H1 (cell line): ENCODE data around the gene ARHGEF10L. TPM values are rescaled to one million over a fixed set of nuclear protein-coding genes. Genes with fewer than 3 reads are reported as not detected.

Source experiments
- CTCF ChIA-PET: fragments of 300-600 bp; sonication (Branson Sonifier 250); formaldehyde crosslinking; loops from one replicate; lab custom pipeline; 2021; ENCODE audit not compliant: partially characterized antibody; lab: Charles Lee
- POLR2A ChIA-PET: fragments of 300-600 bp; sonication (Branson Sonifier 250); formaldehyde crosslinking; loops from one replicate; lab custom pipeline; 2021; ENCODE audit warnings: inconsistent platforms; ENCODE audit not compliant: partially characterized antibody; lab: Charles Lee
- DNase-seq, 2 experiments: peaks; one replicate each; pipeline versions ENCODE4 v3.0.0 to v3.0.0-alpha.2; 2010 to 2022; ENCODE audit warnings: low spot score in 2 of 2, low read depth in 1 of 2, mixed read lengths in 1 of 2
- FAIRE-seq: peaks from 2 replicates; lab custom pipeline; 2011; peaks lifted over from hg19 to GRCh38; lab: Jason Lieb, UNC
- H2AFZ ChIP-seq: 2 replicates; pipeline ENCODE4 v1.8.1; 2012; ENCODE audit warnings: low read length, inconsistent platforms
- H2AK5ac ChIP-seq: 2 replicates; pipeline ENCODE4 v1.6.1; 2013; ENCODE audit warnings: low read depth, low read length
- H2BK120ac ChIP-seq: replicated peaks from 2 replicates; pipeline ENCODE3; 2013; ENCODE audit warnings: low read depth, low read length, inconsistent platforms
- H2BK12ac ChIP-seq: 2 replicates; pipeline ENCODE4 v1.6.1; 2013; ENCODE audit warnings: low read depth, low read length
- H2BK15ac ChIP-seq: 2 replicates; pipeline ENCODE4 v1.6.1; 2013; ENCODE audit warnings: low read length
- H2BK20ac ChIP-seq: 2 replicates; pipeline ENCODE4 v1.6.1; 2013; ENCODE audit warnings: low read length
- H2BK5ac ChIP-seq: 2 replicates; pipeline ENCODE4 v1.6.1; 2013; ENCODE audit warnings: low read depth, low read length
- H3K14ac ChIP-seq: 2 replicates; pipeline ENCODE4 v1.6.1; 2013; ENCODE audit warnings: inconsistent platforms; ENCODE audit not compliant: insufficient read length
- H3K18ac ChIP-seq: 2 replicates; pipeline ENCODE4 v1.6.1; 2013; ENCODE audit warnings: low read length; ENCODE audit errors: extremely low read depth
- H3K23ac ChIP-seq: 2 replicates; pipeline ENCODE4 v1.6.1; 2013; ENCODE audit warnings: inconsistent platforms; ENCODE audit not compliant: insufficient read length
- H3K23me2 ChIP-seq: 2 replicates; pipeline ENCODE4 v1.6.1; 2013; ENCODE audit warnings: low read depth, low read length
- H3K27ac ChIP-seq: 2 replicates; pipeline ENCODE4 v1.6.1; 2011; ENCODE audit warnings: low read depth, low read length, inconsistent platforms
- H3K27me3 ChIP-seq, 4 experiments: replicated peaks in 1 of 4; 1 replicate in 1 of 4; 2 replicates in 3 of 4; pipeline versions ENCODE4 v1.6.1 to v1.8.1; 2011 to 2013; ENCODE audit warnings: low read length in 3 of 4, mild to moderate bottlenecking in 3 of 4, inconsistent platforms in 2 of 4, mixed read lengths in 2 of 4, moderate library complexity in 1 of 4; ENCODE audit not compliant: control insufficient read depth in 3 of 4, insufficient read depth in 3 of 4; ENCODE audit errors: extremely low read depth in 1 of 4
- H3K36me3 ChIP-seq, 4 experiments: 2 replicates each; pipeline versions ENCODE4 v1.6.1 to v1.8.1; 2011 to 2013; ENCODE audit warnings: mild to moderate bottlenecking in 4 of 4, low read length in 3 of 4, moderate library complexity in 2 of 4, control low read depth in 1 of 4, inconsistent platforms in 1 of 4; ENCODE audit not compliant: insufficient read depth in 4 of 4, control insufficient read depth in 2 of 4
- H3K4ac ChIP-seq: replicated peaks from 2 replicates; pipeline ENCODE3; 2013; ENCODE audit warnings: low read length, low read depth, mixed read lengths, inconsistent platforms; ENCODE audit not compliant: insufficient read length
- H3K4me1 ChIP-seq, 4 experiments: replicated peaks in 1 of 4; 1 replicate in 1 of 4; 2 replicates in 3 of 4; pipeline versions ENCODE4 v1.6.1 to v1.8.1; 2011 to 2013; ENCODE audit warnings: low read length in 3 of 4, inconsistent platforms in 2 of 4, mixed read lengths in 1 of 4; ENCODE audit not compliant: insufficient read depth in 4 of 4, control insufficient read depth in 3 of 4
- H3K4me2 ChIP-seq, 2 experiments: 2 replicates each; pipeline versions ENCODE4 v1.6.1 to v1.8.1; 2011 to 2013; ENCODE audit warnings: low read depth in 2 of 2, low read length in 2 of 2, control low read depth in 1 of 2, inconsistent platforms in 1 of 2, mild to moderate bottlenecking in 1 of 2; ENCODE audit not compliant: insufficient read depth in 1 of 2
- H3K4me3 ChIP-seq, 4 experiments: fragments of 200-600, 300-600 bp in 1 of 4; sonication (generic), shearing (Covaris generic), sonication (Bioruptor Twin) in 1 of 4; 2 replicates each; pipeline versions ENCODE4 v1.5.1 to v1.8.1; 2011 to 2016; ENCODE audit warnings: low read length in 4 of 4, low read depth in 3 of 4, control low read depth in 2 of 4, inconsistent platforms in 2 of 4, mild to moderate bottlenecking in 2 of 4, mixed read lengths in 1 of 4, moderate library complexity in 1 of 4; ENCODE audit not compliant: insufficient read depth in 2 of 4; ENCODE audit errors: extremely low read depth in 1 of 4
- H3K56ac ChIP-seq: replicated peaks from 2 replicates; pipeline ENCODE3; 2013; ENCODE audit warnings: low read depth, mild to moderate bottlenecking, mixed read lengths, low read length, inconsistent platforms; ENCODE audit not compliant: insufficient read length
- H3K79me1 ChIP-seq: 2 replicates; pipeline ENCODE4 v1.6.1; 2013; ENCODE audit warnings: low read depth, low read length, control low read depth
- H3K79me2 ChIP-seq, 2 experiments: 2 replicates each; pipeline versions ENCODE4 v1.6.1 to v1.8.1; 2012 to 2013; ENCODE audit warnings: low read length in 2 of 2, mild to moderate bottlenecking in 2 of 2, inconsistent platforms in 1 of 2; ENCODE audit not compliant: insufficient read depth in 2 of 2, control insufficient read depth in 1 of 2
- H3K9ac ChIP-seq, 4 experiments: replicated peaks in 1 of 4; 1 replicate in 1 of 4; 2 replicates in 3 of 4; pipeline versions ENCODE4 v1.6.1 to v1.8.1; 2011 to 2013; ENCODE audit warnings: low read depth in 3 of 4, low read length in 3 of 4, control low read depth in 2 of 4, mild to moderate bottlenecking in 2 of 4, moderate library complexity in 2 of 4, inconsistent platforms in 1 of 4; ENCODE audit errors: extremely low read depth in 1 of 4
- H3K9me3 ChIP-seq, 2 experiments: 2 replicates each; pipeline versions ENCODE4 v1.6.1 to v1.8.1; 2012 to 2013; ENCODE audit warnings: mild to moderate bottlenecking in 2 of 2, moderate library complexity in 2 of 2, control low read depth in 1 of 2, inconsistent platforms in 1 of 2, low read depth in 1 of 2, low read length in 1 of 2, mixed read lengths in 1 of 2; ENCODE audit not compliant: insufficient read depth in 2 of 2
- H4K20me1 ChIP-seq, 2 experiments: replicated peaks in 1 of 2; 2 replicates each; pipeline versions ENCODE3 to v1.8.1; 2011 to 2013; ENCODE audit warnings: inconsistent platforms in 2 of 2, low read length in 2 of 2, mild to moderate bottlenecking in 1 of 2; ENCODE audit not compliant: insufficient read depth in 2 of 2, control insufficient read depth in 1 of 2
- H4K5ac ChIP-seq: 2 replicates; pipeline ENCODE4 v1.6.1; 2013; ENCODE audit warnings: low read length, low read depth, mixed read lengths, inconsistent platforms; ENCODE audit not compliant: insufficient read length
- H4K8ac ChIP-seq: 2 replicates; pipeline ENCODE4 v1.8.0; 2013; ENCODE audit warnings: mild to moderate bottlenecking, moderate library complexity, low read length, inconsistent platforms; ENCODE audit not compliant: insufficient read depth; ENCODE audit errors: extremely low read depth
- H4K91ac ChIP-seq: replicated peaks from 2 replicates; pipeline ENCODE3; 2013; ENCODE audit warnings: low read length, mixed read lengths, inconsistent platforms; ENCODE audit not compliant: insufficient read length
- CBX8 ChIP-seq: fragments of 300-800, 300-1000 bp; sonication (generic); IDR thresholded peaks from 2 replicates; pipeline ENCODE4 v1.7.1; 2016; ENCODE audit warnings: low read depth, low read length, borderline replicate concordance
- CTBP2 ChIP-seq: IDR thresholded peaks from 2 replicates; pipeline ENCODE4 v1.7.0; 2011; ENCODE audit warnings: borderline replicate concordance, mild to moderate bottlenecking, moderate library complexity, mixed read lengths, low read length; ENCODE audit not compliant: insufficient read depth, insufficient read length
- EZH2 ChIP-seq: fragments of 200-600 bp; sonication (generic); IDR thresholded peaks from 2 replicates; pipeline ENCODE4 v1.7.1; 2012; ENCODE audit warnings: low read depth, mild to moderate bottlenecking, moderate library complexity, low read length, inconsistent platforms; ENCODE audit not compliant: severe bottlenecking
- GABPA ChIP-seq: IDR thresholded peaks from 2 replicates; pipeline ENCODE4 v1.6.1; 2011; ENCODE audit warnings: mild to moderate bottlenecking, low read length, moderate library complexity, borderline replicate concordance; ENCODE audit not compliant: insufficient read depth
- HDAC2 ChIP-seq, 2 experiments: fragments of 300-600 bp in 1 of 2; sonication (generic) in 1 of 2; IDR thresholded peaks; 2 replicates each; pipeline ENCODE4 v1.6.1; 2011 to 2012; ENCODE audit warnings: low read depth in 2 of 2, low read length in 2 of 2, mild to moderate bottlenecking in 2 of 2, moderate library complexity in 2 of 2, borderline replicate concordance in 1 of 2, inconsistent platforms in 1 of 2
- KDM4A ChIP-seq: IDR thresholded peaks from one replicate; pipeline ENCODE4 v1.7.1; 2012; ENCODE audit warnings: low read depth, mild to moderate bottlenecking, moderate library complexity, low read length, inconsistent platforms; ENCODE audit not compliant: severe bottlenecking
- WGBS, 2 experiments: shearing (Covaris generic) in 1 of 2; methylation state at CpG; one replicate each; pipeline versions ENCODE4 v1.1.6 to v1.1.7; 2013 to 2015; ENCODE audit warnings: low lambda C conversion rate in 2 of 2, mixed read lengths in 2 of 2, inconsistent platforms in 1 of 2, low coverage in 1 of 2, missing lambda C conversion rate in 1 of 2; ENCODE audit not compliant: insufficient replicate concordance in 2 of 2, insufficient coverage in 1 of 2, insufficient read length in 1 of 2; ENCODE audit errors: extremely low coverage in 1 of 2, missing lambda C conversion rate in 1 of 2; 5-methylcytosine and 5-hydroxymethylcytosine counted together
- polyA plus RNA-seq, 7 experiments: library from polyadenylated mRNA; depleted of rRNA in 3 of 7; stranded (reverse) in 5 of 7; unstranded in 2 of 7; fragments of >200 nt in 5 of 7; fragments of 200-250 nt in 2 of 7; gene quantifications; 1 replicate in 5 of 7; 2 replicates in 1 of 7; 4 replicates in 1 of 7; pipeline versions ENCODE4 v1.2.1 to v1.2.3, GENCODE V29; 2011 to 2013; ENCODE audit warnings: missing spikeins in 2 of 7, mixed read lengths in 2 of 7
- total RNA-seq: library from RNA; stranded (reverse); fragmentation: NEBNext Ultra II Directional; extraction: Animal tissue kit (Norgen Biotek cat#: 25700); gene quantifications from 2 replicates; pipeline ENCODE4 v1.2.1, GENCODE V29; 2021

The ARHGEF10L gene
- total and polyA plus RNA-seq, 2 of the 8 experiments (the other 6 are each of a cell fraction or from before 2014, with no cell fraction given), result 33.6 to 39.6 TPM

DNA sequence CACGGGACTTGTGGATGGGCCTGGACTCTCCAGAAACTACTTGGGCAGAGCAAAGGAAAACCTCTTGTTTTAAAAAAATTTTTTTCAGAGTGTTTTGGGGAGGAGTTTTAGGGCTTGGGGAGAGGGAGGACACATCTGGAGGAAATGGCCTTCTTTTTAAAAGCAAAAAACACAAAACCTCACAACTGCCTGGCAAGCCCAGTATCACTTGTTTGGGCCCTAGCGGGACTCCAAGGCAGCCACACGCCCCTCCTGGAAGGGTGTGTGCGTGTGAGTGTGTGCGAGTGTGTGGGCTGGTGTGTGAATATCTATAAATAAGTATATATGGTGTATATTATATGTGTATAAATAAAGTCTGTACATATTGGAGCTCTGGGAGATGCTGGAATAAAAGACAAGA is 158.0 kb downstream of the ARHGEF10L start:
- ChIA-PET CTCF (interaction anchor here (0.7 to 10.6 kb wide), 23 partner anchors 8 to 945 kb away, joined by 3 to 127 read pairs (median 6); no protein-coding TSS in a partner anchor), POLR2A (interaction anchor here (1.1 kb wide), 1 partner anchor 8 kb away, joined by 3 read pairs; no protein-coding TSS in a partner anchor)
- Histone ChIP-seq H3K27ac (no peak overlapping the region), H3K4ac (no peak overlapping the region), H2BK5ac (no peak overlapping the region), H2AFZ (no peak overlapping the region), H3K9me3 (no peaks in the 10 kb centered on the region), H3K36me3 (peaks cover 0 to 4% (median 0%) of the 10 kb centered on the region in 4 experiments; a peak in 4 of 8 replicates), H4K20me1 (no peaks in the 10 kb centered on the region), H2AK5ac (no peak overlapping the region), H3K9ac (no peak overlapping the region), H2BK120ac (no peak overlapping the region), H3K23ac (no peak overlapping the region), H2BK15ac (no peak overlapping the region), H3K4me2 (no peak overlapping the region), H3K79me2 (no peaks in the 10 kb centered on the region), H3K56ac (no peak overlapping the region), H3K14ac (no peak overlapping the region), H4K8ac (no peak overlapping the region), H3K4me1 (peaks cover 0 to 8% (median under 1%) of the 10 kb centered on the region in 4 experiments; a peak in 4 of 7 replicates), H3K4me3 (no peak overlapping the region), H2BK20ac (no peak overlapping the region), H3K27me3 (no peaks in the 10 kb centered on the region; a peak in 1 of 7 replicates), H3K18ac (no peak overlapping the region), H3K79me1 (no peaks in the 10 kb centered on the region), H3K23me2 (no peaks in the 10 kb centered on the region), H4K91ac (no peak overlapping the region), H2BK12ac (no peak overlapping the region), H4K5ac (no peak overlapping the region)
- FAIRE-seq, result no peak
- no peak for DNase-seq
- 95% methylated on average over 5 of the region's 5 CpGs; no CpG with 5 or more reads in 1 of the 2 experiments for WGBS, 2 experiments
- TF ChIP-seq HDAC2 (IDR thresholded peaks at IDR 0.05; ENCODE audit: borderline replicate concordance in 1 of 2, low read depth in 2 of 2, low read length in 2 of 2) (no peak), CBX8 (no peak), GABPA (no peak), CTBP2 (no peak), KDM4A (no peak), EZH2 (no peak)
